ENCODE results near the gene ABO. TPM values are rescaled to one million over a fixed set of nuclear protein-coding genes. Genes with fewer than 3 reads are reported as not detected.

ABO gene
- total and polyA plus RNA-seq, 9 donors: 16.0 to 27.7 (median 21.1) TPM

DNA sequence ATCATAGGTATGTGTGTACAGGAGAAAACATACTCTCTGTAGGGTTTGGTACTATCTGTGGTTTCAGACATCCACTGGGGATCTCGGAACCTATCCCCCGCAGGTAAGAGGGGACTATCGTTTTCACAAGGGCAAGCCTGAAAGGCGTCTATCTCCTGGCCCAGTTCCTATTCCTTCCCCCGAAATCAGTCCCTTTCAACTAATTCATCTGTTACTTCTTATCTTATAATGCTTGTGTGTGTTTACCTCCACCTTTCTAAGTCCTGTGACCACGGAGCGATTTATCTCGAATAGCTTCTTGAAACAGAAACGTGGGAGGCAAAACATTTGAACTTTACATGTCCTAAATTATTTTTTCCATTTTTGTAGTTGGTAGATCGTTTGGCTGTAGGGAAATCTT, 11.4 kb downstream of the ABO start:
- Histone ChIP-seq H3K9me3 (no peaks in the 10 kb centered on the region), H3K27me3 (no peaks in the 10 kb centered on the region), H3K27ac (no peak overlapping the region), H3K36me3 (no peaks in the 10 kb centered on the region), H3K4me1 (ENCODE audit: insufficient read depth) (peaks cover 14% of the 10 kb centered on the region), H3K4me3 (no peak overlapping the region)
- no peak for TF ChIP-seq POLR2A (IDR thresholded peaks at IDR 0.05)
- no peak for TF ChIP-seq EP300 (IDR thresholded peaks at IDR 0.05)
- TF ChIP-seq, protein P1, sequence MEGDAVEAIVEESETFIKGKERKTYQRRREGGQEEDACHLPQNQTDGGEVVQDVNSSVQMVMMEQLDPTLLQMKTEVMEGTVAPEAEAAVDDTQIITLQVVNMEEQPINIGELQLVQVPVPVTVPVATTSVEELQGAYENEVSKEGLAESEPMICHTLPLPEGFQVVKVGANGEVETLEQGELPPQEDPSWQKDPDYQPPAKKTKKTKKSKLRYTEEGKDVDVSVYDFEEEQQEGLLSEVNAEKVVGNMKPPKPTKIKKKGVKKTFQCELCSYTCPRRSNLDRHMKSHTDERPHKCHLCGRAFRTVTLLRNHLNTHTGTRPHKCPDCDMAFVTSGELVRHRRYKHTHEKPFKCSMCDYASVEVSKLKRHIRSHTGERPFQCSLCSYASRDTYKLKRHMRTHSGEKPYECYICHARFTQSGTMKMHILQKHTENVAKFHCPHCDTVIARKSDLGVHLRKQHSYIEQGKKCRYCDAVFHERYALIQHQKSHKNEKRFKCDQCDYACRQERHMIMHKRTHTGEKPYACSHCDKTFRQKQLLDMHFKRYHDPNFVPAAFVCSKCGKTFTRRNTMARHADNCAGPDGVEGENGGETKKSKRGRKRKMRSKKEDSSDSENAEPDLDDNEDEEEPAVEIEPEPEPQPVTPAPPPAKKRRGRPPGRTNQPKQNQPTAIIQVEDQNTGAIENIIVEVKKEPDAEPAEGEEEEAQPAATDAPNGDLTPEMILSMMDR (IDR thresholded peaks at IDR 0.05): no peak
- WGBS, 3 donors: 30 to 60% (median 34%) methylated on average over 10 of the region's 10 CpGs
- peak in 1 of 5 donors; percentile 3 for DNase-seq
- intact Hi-C loops (cut with DNase I): no loop called here

DNA sequence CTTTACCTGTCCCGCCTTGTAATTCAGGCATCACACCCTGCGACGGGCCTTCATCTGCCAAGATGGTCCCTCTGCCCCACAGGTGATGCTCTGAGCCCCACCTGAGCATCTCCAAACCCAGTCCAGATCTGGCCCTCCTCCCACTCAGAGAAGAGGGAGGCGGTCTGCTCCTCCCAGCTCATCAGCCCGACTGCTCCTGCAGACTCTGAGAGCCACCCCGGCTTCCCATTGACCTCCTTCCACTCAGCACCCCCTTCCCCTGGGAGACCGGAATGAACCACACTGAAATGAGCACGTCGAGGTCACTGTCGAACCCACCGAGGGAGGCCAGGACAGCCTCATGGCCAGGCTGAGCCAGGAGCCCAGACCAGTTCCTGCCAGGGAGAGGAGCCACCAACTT, 12.8 kb downstream of the ABO start:
- intact Hi-C loops (cut with DNase I): no loop called here
- no peak for TF ChIP-seq POLR2A (IDR thresholded peaks at IDR 0.05)
- no peak for TF ChIP-seq EP300 (IDR thresholded peaks at IDR 0.05)
- TF ChIP-seq, protein P1 (IDR thresholded peaks at IDR 0.05): no peak
- Histone ChIP-seq H3K4me1 (ENCODE audit: insufficient read depth) (peaks cover 18% of the 10 kb centered on the region), H3K27me3 (no peaks in the 10 kb centered on the region), H3K9me3 (no peaks in the 10 kb centered on the region), H3K4me3 (no peak overlapping the region), H3K36me3 (no peaks in the 10 kb centered on the region), H3K27ac (no peak overlapping the region)
- 62 to 64% (median 63%) methylated on average over 11 of the region's 11 CpGs for WGBS, 3 donors
- peak in 1 of 5 donors; percentile 13 for DNase-seq

DNA sequence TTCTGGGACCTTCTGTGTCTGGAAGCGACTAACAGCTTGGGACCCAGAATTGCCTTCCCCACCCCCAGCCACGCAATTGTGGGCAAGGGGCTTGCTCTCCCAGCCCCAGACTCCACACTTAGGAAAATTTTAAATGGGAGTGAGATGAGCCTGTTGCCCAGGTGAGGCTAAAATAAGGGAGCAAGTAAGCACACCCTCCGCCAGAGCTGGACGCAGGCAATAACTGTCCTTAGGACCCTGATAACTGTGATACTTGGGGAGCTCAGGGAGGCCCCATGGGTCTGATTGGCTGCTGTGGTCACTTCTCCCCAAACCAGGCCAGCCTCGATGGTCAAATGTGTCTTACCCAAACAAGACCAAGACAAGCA, 13.3 kb downstream of the ABO start:
- H3K4me3 ChIP-seq: no peak overlapping the region
- 78 to 91% (median 84%) methylated on average over 5 of the region's 5 CpGs for WGBS, 3 donors
- H3K9me3 ChIP-seq: no peaks in the 10 kb centered on the region
- intact Hi-C loops (cut with DNase I): no loop called here
- H3K36me3 ChIP-seq: no peaks in the 10 kb centered on the region
- no peak overlapping the region for H3K27ac ChIP-seq
- H3K4me1 ChIP-seq (ENCODE audit: insufficient read depth): peaks cover 22% of the 10 kb centered on the region
- no peaks in the 10 kb centered on the region for H3K27me3 ChIP-seq
- TF ChIP-seq EP300 (IDR thresholded peaks at IDR 0.05) (no peak), POLR2A (IDR thresholded peaks at IDR 0.05) (no peak)
- TF ChIP-seq, protein P1 (IDR thresholded peaks at IDR 0.05): no peak
- peak in 1 of 5 donors; percentile 13 for DNase-seq

DNA sequence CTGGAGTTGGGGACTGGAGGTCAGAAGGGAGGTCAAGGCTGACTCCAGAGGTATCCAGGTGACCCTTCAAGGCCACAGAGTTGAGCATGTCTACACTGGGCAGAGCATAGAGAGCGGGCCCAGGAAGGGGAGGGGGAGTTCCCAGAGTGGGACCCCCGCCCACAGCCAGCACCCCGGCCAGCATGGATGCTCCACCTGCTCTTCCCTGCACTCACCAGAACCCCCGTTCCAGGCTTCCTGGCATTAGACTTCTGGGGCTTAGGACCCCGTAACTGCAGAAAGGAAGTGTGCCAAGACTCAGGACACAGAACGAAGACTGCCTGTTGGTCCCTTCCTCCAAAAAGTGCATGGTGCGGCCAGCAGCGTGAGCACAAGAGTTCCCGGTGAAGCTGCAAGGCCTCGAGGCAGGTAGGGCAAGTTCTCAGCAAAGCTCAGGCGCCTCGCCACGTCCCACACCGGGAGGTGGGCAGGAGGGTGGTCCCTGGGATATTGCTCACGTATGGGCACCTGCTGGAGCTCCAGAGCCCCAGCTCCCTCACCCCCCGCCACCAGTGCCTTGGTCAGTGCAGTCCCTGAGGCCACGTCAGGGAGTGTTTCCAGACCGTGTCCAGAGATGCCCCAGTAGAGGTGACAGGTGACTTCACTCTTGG, 13.8 kb downstream of the ABO start:
- H3K9me3 ChIP-seq: no peaks in the 10 kb centered on the region
- H3K27ac ChIP-seq: no peak overlapping the region
- no peaks in the 10 kb centered on the region for H3K36me3 ChIP-seq
- H3K4me1 ChIP-seq (ENCODE audit: insufficient read depth): peaks cover 27% of the 10 kb centered on the region
- 87 to 91% (median 87%) methylated on average over 18 of the region's 18 CpGs for WGBS, 3 donors
- no peak overlapping the region for H3K4me3 ChIP-seq
- H3K27me3 ChIP-seq: no peaks in the 10 kb centered on the region
- intact Hi-C loops (cut with DNase I): no loop called here
- peak in 1 of 5 donors; percentile 20 for DNase-seq
- TF ChIP-seq, protein P1 (IDR thresholded peaks at IDR 0.05): no peak
- TF ChIP-seq EP300 (IDR thresholded peaks at IDR 0.05): no peak
- TF ChIP-seq POLR2A (IDR thresholded peaks at IDR 0.05): no peak

Measured in ovary (tissue), 9 donors.